HG03097 (cell line): Measurements from ENCODE around the gene SEPTIN8.

Experiments used
- ATAC-seq: cut with Tn5 transposase; IDR thresholded peaks from one replicate; pipeline ENCODE4 v1.9.1; 2021; ENCODE audit not compliant: unreplicated experiment, low FRiP score

Gene SEPTIN8

GRCh38 chr5:132777209-132778069, at the start of gene SEPTIN8:
Gene SEPTIN8 (minus strand): TSS chr5:132777239. CDS start chr5:132777137, 102 bp downstream.
- ATAC-seq: peak; percentile 53

GRCh38 chr5:132826424-132827082, 49.5 kb upstream of the SEPTIN8 start:
- ATAC-seq: no peak

- no peak for ATAC-seq
These were observed 48.9 kb upstream of the SEPTIN8 start for GRCh38 chr5:132825834-132826391.

GRCh38 chr5:132825033-132825833, 48.2 kb upstream of the SEPTIN8 start:
- ATAC-seq: no peak

GRCh38 chr5:132824426-132824825, 47.4 kb upstream of the SEPTIN8 start:
- no peak for ATAC-seq

GRCh38 chr5:132823481-132824050, 46.5 kb upstream of the SEPTIN8 start:
- no peak for ATAC-seq

- no peak for ATAC-seq
These were observed 45.8 kb upstream of the SEPTIN8 start for GRCh38 chr5:132822650-132823480.

- ATAC-seq: no peak
These were observed 44.8 kb upstream of the SEPTIN8 start for GRCh38 chr5:132821791-132822190.

GRCh38 chr5:132821350-132821749, 44.3 kb upstream of the SEPTIN8 start:
- ATAC-seq: no peak

GRCh38 chr5:132820162-132820754, 43.2 kb upstream of the SEPTIN8 start:
- peak; percentile 64 for ATAC-seq

- ATAC-seq: no peak
These were observed 42.4 kb upstream of the SEPTIN8 start for GRCh38 chr5:132819468-132819867.

GRCh38 chr5:132817011-132817410, 40.0 kb upstream of the SEPTIN8 start:
- ATAC-seq: no peak

GRCh38 chr5:132816554-132816953, 39.5 kb upstream of the SEPTIN8 start:
- ATAC-seq: no peak

- no peak for ATAC-seq
These were observed 39.0 kb upstream of the SEPTIN8 start for GRCh38 chr5:132816083-132816482.

- no peak for ATAC-seq
These were observed 38.4 kb upstream of the SEPTIN8 start for GRCh38 chr5:132815454-132815853.

- no peak for ATAC-seq
These were observed 37.7 kb upstream of the SEPTIN8 start for GRCh38 chr5:132814503-132815294.

- ATAC-seq: no peak
These were observed 36.8 kb upstream of the SEPTIN8 start for GRCh38 chr5:132813599-132814502.
